HG03135 (cell line): Measurements from ENCODE around the gene RPRD1B.
A peak's percentile ranks its signal among the peaks of the same experiment; 100 is the strongest.

ENCODE experiments used
- ATAC-seq: cut with Tn5 transposase; IDR thresholded peaks from one replicate; pipeline ENCODE4 v1.9.1; 2021; ENCODE audit warnings: mild to moderate bottlenecking, moderate library complexity; ENCODE audit not compliant: unreplicated experiment

The RPRD1B gene

DNA sequence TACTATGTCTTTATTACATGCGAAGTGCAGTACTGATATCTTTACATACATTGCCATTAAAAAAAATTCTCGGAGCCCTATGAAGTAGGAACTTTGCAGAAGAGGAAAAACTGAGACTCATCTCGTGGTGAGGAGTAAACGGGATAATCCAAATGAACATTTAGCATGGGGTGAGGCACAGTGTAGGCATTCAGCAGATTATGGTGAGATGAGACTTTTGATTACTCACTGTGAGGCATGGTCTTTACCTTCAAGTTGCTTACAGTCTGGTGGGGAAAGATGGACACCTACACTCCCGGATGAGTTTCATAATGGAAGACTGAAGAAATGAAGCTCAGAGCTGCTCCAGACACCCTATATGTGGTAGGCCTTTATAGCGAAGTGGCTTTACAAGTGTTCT lies 1.4 kb downstream of the RPRD1B start:
- ATAC-seq = no peak

DNA sequence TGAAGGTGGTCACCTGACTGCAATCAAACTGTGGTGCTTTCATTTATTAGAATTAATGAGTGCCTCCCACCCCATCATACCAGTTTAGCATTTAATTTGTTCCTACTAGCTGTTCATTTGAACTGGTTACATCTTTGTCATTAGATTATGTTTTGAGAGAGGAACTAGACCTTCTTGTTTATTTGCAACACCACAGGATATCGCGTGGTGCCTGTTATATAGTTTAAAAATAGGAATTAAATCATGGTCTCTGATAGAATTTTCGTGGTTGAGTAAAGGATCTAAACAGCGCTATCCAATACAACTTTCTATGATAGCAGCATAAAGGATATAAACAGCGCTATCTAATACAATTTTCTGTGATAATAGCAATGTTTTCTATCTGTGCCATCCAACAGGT lies 2.8 kb downstream of the RPRD1B start:
- no peak for ATAC-seq

DNA sequence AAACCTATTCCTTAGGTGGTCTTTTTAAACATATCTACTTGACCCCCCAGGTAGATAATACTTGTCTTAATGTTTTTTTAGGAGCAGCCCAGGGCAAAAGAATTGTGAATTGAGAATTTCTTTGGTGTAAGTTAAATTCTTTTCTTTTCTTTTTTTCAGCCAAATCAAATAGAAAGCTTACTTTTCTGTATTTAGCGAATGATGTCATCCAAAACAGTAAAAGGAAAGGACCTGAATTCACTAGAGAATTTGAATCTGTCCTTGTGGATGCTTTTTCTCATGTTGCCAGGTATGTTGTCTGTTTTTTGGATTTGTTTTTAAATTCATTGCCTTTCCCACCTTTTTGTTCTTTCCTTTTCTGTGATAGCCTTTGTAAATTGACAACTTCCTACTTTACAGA lies 6.7 kb downstream of the RPRD1B start:
- ATAC-seq = no peak

DNA sequence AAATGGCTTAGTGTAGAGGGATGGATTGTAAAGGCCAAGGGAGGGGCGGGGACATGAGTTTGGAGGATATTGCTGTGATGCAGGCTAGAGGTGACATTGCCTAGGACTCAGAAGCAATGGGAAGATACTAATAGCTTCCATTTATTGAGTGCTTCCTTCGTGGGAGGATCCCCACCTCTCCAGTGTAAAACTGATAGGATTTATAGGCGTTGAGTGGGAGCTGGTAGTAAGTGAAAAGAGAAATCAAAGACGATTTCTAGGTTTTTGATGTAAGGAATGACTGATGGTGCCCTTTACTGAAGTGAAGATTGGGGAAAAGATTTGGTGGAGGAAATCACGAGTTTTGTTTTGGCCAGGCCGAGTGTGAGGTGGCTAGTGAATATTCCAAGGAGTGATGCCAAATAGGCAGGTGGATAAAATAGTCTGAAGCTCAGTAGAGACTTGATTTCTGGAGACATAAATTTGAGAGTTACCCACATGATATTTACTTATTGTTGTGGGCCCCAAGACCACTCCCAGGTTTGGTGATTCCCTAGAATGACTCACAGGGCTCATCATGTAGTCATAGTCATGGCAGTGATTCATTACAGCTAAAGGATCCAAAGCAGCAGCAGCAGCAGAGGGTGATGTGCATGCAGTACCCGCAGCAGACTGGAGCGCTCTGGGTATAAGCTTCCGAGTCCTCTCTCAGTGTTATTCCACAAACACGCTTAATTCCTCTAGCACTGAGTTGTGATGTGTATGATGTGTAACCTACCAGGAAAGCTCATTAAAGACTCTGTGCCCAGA lies 10.2 kb downstream of the RPRD1B start:
- no peak for ATAC-seq

DNA sequence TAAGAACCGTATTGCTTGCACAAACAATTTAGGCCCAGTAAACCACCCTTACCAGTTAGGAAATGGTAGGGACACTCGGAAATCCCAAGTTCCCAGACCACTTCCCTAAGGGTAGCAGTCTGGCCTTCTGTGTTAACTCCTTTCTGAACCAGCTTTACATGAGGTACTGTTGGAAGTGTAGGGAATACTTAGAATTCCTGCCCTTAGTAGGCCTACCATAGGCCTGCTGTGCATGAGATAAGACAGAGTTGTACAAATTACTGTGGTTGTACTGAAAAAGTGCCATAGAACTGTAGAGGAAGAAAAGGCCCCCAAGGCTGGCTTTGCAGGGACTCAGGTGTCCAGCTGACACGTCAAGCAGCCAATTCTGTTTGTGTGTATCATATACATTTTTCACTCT lies 11.1 kb downstream of the RPRD1B start:
- ATAC-seq = no peak

DNA sequence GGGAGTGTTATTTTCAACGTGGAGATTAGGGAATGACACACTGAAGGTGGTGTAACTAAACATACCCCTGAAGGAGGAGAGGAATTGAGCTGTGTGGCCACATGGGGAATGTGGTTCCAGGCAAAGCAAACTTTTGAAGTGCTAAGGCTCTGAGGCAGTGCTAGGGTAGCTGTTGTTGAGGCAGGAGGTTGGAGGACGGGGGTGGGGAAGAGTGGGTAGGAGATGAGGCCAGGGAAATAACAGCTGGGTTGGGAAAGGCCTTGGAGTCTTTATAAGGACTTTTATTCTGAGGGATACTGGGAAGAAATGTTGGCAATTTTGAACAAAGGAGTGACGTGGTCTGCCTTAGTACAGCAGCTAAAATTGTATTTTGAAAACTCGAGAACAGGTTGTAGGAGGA lies 13.0 kb downstream of the RPRD1B start:
- ATAC-seq = no peak

DNA sequence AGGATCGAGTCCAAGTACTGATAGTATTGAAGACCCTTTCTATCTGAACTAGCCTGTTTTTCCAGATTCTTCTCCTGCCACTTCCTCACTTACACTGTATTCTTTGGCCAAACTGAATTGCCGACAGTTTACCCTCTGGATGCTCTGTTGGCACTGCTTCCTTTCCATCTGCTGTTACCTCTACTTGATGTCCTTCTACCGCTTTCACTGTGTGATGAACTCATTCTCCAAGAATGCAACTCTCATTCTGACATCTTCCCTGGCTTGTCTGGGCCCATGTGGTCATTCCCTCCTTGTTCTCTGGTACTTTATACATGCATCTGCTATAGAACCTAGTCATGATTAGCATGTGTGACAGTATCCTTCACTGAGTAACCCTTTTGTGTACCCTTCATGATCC lies 16.3 kb downstream of the RPRD1B start:
- ATAC-seq = no peak

DNA sequence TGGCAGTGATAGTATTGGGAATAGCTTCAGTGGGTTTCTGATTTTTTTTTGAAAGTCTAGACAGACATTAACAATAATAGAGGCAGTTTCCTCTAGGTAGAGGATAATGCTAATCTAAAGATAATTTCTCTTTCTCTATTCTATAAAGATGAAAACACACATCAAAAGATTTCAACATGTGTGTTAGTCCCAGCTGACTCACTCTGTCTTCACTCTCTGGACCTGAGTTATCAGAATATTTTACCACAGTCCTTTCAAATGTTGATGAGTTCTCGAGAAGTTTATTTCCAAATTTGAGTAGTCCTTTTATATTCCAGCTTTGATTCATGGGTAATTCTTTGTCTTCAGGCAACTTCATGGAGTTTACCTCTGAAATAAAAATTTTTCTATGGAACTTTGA lies 17.1 kb downstream of the RPRD1B start:
- ATAC-seq = no peak

DNA sequence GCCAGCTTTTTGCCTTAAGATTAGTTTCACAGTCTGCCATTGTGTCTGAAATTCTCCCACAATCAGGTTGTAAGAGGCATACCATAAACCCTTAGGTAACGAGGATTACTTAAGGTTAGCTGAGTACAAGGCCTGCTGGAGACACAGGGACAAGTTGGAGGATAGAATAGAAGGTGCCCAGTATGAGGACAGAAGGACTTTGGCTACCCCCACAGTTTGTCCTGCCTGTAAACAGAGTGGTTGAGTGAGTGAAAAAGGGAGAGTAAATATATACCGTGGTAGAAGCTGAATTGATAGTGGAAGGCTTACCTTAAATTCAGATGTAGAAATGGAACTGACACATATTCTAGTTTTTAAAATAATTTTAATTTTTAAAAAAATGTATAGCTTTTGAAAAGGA lies 19.3 kb downstream of the RPRD1B start:
- ATAC-seq = no peak

DNA sequence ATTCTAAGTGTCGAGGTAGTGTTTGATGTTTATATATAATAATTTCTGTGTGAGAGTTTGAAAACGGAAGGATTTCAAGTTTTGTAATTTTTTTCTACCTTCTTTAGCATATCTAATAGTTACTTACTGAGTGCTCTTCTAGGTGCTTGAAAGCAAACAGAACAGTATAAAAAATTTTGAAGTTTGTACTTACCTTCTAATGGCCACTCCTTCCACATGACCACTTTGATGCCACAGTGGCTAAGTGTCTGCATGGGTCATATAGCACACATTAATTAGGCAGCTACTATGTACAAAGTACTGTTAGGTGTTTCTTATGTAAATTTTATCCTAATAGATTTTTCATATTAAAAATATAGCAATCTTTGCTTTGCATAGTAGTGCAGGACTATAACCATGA lies 21.1 kb downstream of the RPRD1B start:
- ATAC-seq = no peak

DNA sequence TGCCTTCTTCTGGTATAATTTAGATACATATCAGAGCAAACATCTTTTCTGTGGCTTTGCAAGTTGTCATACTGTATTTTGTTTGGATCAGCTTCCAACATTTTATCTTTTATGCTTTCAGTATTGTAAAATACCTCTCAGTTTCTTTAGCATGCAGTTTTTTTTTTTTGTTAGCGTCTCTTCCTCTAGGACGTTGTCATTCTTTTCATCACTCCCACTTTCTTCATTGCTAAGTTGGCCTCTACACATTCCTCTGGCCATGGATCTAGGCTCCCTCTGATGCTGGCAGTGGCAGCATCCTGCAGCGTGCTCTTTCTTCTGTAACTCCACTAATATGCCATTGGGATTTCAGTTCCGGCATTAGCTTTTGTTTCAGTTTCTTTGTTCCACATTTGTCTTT lies 21.7 kb downstream of the RPRD1B start:
- ATAC-seq = no peak

DNA sequence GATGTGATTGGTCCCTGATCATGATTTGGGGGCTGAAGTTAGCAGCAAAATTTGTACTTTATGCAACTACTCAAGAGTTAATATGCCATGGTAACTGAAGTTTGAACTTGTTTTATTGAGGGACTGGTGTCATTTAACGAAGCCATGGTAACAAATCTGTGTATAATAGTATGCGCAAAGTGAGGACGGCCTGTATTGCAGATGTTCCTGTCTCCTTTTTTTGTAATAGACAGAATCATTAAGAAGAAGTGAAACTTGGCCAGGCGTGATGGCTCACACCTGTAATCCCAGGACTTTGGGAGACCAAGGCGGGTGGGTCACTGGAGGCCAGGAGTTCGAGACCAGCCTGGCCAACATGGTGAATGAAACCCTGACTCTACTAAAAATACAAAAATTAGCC lies 22.3 kb downstream of the RPRD1B start:
- ATAC-seq = no peak

DNA sequence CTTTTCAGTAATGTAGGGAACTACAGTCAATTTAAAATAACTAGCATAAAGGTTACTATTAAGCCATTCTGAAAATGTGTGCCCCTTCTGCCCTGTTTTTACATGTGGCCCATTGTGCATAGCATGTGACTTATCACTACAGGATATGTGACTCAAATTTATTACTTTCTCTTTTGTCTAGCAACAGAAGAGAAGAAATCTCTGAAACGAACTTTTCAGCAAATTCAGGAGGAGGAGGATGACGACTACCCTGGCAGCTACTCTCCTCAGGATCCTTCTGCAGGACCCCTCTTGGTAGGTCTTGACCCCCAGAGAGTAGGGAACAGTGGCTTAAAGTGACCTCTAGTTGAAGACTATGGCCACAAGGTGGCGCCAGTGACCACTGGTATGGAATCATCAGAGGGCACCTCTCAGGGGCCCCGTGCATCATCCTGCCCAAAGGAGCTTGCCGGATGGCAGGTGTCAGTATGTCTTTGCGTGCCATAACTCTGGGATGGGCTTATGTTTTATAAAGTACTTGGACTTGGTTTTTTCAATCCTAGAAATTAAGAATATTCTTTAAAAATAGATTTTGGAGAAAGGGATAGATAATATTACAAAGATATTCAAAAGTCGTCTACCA lies 23.9 kb downstream of the RPRD1B start:
- peak; percentile 56 for ATAC-seq

DNA sequence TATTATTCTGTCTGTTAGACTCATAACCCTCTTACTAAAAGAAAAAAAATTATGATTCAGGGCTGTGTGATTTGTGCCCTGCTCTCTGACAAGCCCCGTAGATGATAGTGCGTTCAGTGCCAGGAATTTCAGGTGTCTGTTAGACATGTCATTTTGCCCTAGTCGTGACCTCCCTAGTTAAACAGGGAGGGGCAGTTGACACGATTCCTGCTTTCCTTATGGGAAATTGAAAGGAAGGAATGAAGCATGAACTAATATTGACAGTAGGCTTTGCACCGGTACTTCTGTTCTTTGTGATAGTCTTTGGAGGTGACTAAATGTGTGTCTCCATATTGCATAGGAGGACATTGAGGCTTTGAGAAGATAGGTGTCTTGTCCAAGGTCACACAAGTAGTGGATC lies 26.3 kb downstream of the RPRD1B start:
- ATAC-seq = no peak

DNA sequence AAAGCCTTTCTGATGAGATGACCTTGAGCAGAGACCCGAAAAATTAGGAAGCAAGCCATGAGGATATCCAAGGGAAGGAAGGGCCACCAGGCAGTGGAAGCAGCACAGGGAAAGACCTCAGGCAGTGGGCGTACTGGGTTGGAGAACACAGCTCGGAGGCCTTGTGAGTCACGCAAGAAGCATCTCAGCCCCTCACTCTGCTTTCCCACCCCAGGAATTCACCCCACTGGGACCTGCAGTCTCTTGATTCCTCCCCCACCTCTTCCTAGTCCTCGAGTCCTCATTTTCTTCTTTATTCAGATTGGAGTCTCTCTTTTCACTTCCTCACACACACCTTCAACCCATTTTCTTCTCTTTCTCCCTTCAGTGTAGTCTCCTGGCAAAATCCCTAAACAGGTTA lies 27.0 kb downstream of the RPRD1B start:
- no peak for ATAC-seq

DNA sequence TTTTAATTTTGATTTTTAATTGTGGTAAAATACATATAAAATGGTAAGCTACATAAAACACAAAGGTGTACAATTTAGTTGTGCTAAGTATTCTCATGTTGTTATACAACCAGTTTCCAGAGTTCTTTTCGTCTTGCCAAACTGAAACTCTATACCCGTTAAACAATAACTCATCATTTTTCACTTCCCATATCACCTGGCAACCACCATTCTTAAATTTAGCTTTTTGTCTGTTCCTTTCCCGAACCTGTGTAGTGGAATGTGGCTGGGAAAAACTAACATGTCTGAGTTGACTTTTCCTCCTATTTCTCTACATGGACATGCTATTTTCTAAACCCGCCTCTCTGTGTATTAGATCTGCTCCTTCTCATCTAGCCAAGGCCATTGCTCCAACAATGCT lies 27.6 kb downstream of the RPRD1B start:
- ATAC-seq = no peak

DNA sequence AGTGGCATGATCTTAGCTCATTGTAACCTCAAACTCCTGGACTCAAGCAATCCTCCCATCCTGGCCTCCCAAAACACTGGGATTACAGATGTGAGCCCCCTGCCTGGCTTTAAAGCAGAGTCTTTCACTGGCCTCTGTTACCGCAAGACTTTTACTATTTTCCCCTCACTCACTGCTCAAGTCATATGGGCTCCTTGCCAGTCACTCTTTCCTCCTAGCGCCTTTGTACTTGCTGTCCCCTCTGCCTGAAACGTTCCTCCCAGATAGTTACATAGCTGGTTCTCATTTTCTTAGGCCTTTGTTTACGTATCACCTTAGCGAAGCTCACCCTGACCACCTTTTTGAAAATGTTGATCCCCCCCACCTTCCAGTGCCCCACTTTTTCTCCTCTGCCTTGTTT lies 29.3 kb downstream of the RPRD1B start:
- ATAC-seq = no peak

DNA sequence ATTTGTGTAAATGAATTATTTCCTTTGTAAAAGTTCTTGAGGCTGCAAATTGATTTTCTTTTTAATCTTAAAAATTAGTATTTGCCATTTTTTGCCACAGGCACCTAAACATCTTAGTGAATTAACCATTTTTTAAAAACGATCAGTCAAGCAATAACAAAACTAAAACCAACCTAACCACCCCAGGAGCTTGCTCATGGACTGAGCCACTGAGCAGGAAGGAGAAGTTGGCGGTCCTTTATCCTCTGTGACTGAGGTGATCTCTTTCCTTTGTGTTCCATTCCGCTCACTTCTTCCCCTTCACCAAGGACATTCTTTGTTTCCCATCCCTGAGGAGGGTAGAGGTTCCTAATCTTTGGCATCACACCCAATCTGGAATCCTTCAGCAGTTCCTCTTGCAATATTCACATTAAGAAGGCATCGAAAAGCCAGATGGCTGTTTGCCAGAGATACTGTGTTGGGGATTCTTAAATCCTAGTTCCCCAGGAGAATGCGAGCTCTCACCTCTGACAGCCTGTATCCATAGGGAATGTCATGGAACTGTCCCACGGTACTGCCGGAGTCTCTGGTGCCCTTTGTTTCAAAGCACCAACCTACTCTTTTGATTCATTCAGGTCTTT lies 30.5 kb downstream of the RPRD1B start:
- no peak for ATAC-seq

DNA sequence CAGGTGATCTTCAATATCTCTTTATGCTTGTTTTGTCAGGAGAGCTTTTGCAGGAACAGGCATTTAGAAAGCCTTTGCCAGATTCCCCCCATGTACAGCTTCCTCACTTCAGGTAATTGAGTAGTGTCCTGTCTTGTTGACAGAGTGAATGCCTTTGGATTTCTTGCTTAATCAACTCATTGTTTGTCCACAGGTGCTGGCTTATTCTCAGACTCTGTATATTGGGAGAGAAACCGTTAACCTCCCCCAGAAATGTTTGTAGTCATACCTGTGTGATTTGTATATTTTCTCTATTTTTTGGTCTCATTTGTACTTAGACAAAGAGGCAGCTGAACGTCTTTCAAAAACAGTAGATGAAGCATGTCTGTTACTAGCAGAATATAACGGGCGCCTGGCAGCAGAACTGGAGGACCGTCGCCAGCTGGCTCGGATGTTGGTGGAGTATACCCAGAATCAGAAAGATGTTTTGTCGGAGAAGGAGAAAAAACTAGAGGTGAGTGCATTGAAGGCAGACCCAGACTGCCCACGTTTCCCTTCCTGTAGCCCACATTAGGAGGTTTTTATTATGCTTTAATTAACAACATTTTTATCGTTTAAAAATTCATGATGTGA lies 32.3 kb downstream of the RPRD1B start:
- no peak for ATAC-seq

DNA sequence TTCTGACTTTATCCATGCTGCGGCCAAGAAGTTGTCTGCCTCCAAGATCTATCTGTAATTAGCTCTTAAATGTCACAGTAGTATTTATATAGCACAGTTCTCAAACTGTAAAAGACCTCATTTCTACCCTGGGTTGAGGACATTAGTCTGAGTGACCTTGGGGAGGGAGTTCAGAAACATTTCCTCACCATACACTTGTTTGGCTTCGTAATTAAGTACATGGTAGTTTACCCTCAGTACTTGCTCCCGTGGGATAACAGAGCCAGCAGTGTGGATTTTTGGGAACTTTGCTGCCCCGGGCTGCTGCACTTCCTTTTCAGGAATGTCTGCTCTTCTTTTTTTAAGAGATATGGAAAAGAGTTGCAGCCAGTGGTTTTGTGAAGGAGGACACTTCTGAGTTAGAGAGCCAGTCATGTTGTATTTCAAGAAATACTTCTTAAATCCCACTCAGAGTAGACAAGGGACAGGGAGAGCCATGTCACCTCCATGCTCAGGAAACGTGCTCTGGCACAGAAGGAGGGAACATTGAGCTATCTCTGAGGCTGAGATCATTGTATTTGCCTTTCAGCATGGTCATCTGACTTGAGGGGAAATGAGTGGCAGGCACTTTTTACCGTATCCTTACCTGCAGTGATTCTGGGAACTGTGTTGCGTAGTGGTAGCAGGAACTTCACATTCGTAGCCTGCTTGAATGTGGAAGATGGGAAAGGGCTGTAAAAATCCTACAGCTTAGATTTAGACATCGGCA lies 33.6 kb downstream of the RPRD1B start:
- ATAC-seq = no peak

DNA sequence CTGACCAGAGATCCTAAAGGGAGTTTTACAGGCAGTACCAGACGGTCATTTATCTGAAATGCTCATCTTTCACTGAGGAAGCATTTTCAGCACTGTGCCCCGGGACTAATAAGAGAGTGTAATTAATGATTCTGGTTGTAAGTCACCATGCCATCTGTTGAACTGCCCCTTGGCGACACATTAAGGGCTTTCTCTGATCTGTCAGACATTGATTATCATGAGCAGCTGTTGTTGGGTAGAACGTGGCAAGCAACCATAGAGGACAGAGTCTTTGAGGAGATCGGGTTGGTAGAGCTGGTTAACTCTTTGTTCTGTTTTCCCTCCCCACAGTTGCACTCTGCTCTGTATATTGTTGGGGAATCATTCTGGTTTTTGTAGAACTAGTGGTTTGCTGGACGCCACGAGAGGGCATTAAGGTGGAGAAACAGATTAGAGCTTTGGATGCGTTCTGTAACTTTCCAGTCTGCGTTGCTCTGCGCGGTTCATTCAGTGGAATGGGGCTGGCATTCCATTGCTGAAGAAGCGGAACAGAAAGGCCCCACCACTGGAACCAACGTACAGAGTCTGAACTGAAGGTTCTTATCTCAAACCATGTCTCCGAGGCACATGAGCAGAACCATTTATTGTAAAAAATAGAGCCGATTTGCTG lies 34.3 kb downstream of the RPRD1B start:
- no peak for ATAC-seq
